MM.1S (cell line): ENCODE measurements around the gene PSG6.
"Not testable (repeated sequence)": the region's sequence is repeated elsewhere in the genome, so short reads cannot be mapped to it uniquely, and the experiment has no call there.

Source experiments
- DNase-seq: peaks from one replicate; pipeline ENCODE4 v3.0.0-alpha.2; 2015
- H2AFZ ChIP-seq: fragments of 300-600 bp; sonication (generic); 2 replicates; pipeline ENCODE4 v1.6.0; 2016; ENCODE audit warnings: antibody characterized with exemption, low read length
- H3F3A ChIP-seq: fragments of 300-600 bp; sonication (generic); 2 replicates; pipeline ENCODE4 v1.6.1; 2016; ENCODE audit warnings: mild to moderate bottlenecking, antibody characterized with exemption, low read length, moderate library complexity, mixed read lengths; ENCODE audit not compliant: insufficient read depth
- H3K27ac ChIP-seq: fragments of 300-600 bp; sonication (generic); 2 replicates; pipeline ENCODE4 v1.5.1; 2016; ENCODE audit warnings: mild to moderate bottlenecking, low read length
- H3K27me3 ChIP-seq: fragments of 300-600 bp; sonication (generic); replicated peaks from 2 replicates; pipeline ENCODE4 v1.6.0; 2016; ENCODE audit warnings: low read length; ENCODE audit not compliant: insufficient read depth
- H3K36me3 ChIP-seq: fragments of 300-600 bp; sonication (generic); replicated peaks from 2 replicates; pipeline ENCODE4 v1.6.1; 2016; ENCODE audit warnings: mild to moderate bottlenecking, low read length, mixed read lengths; ENCODE audit not compliant: insufficient read depth
- H3K4me1 ChIP-seq: fragments of 300-600 bp; sonication (generic); 2 replicates; pipeline ENCODE4 v1.6.1; 2016; ENCODE audit warnings: low read length, mixed read lengths
- H3K4me2 ChIP-seq: fragments of 300-600 bp; sonication (generic); 2 replicates; pipeline ENCODE4 v1.6.0; 2016; ENCODE audit warnings: low read depth, low read length
- H3K4me3 ChIP-seq: fragments of 300-600 bp; sonication (generic); 2 replicates; pipeline ENCODE4 v1.5.1; 2016; ENCODE audit warnings: low read length, mixed read lengths
- H3K79me2 ChIP-seq: fragments of 300-600 bp; sonication (generic); 2 replicates; pipeline ENCODE4 v1.6.1; 2016; ENCODE audit warnings: mixed run types, low read length, mixed read lengths
- H3K9ac ChIP-seq: fragments of 300-600 bp; sonication (generic); 2 replicates; pipeline ENCODE4 v1.6.1; 2016; ENCODE audit warnings: low read length, mixed read lengths
- H3K9me2 ChIP-seq: fragments of 300-600 bp; sonication (generic); replicated peaks from 2 replicates; pipeline ENCODE4 v1.6.1; 2016; ENCODE audit warnings: mild to moderate bottlenecking, low read length, mixed read lengths; ENCODE audit not compliant: insufficient read depth
- H3K9me3 ChIP-seq: fragments of 300-600 bp; sonication (generic); replicated peaks from 2 replicates; pipeline ENCODE4 v1.6.1; 2016; ENCODE audit warnings: mild to moderate bottlenecking, low read length, mixed read lengths; ENCODE audit not compliant: insufficient read depth
- H4K20me1 ChIP-seq: fragments of 300-600 bp; sonication (generic); 2 replicates; pipeline ENCODE4 v1.6.1; 2016; ENCODE audit warnings: mild to moderate bottlenecking, low read length, moderate library complexity, mixed read lengths; ENCODE audit not compliant: insufficient read depth
- CTCF ChIP-seq: fragments of 300-600 bp; sonication (generic); IDR thresholded peaks from 2 replicates; pipeline ENCODE4 v1.5.1; 2016; ENCODE audit warnings: antibody characterized with exemption, low read length, mixed read lengths
- EZH2 ChIP-seq: fragments of 300-600 bp; sonication (generic); optimal IDR thresholded peaks from 2 replicates; pipeline ENCODE3; 2017; ENCODE audit warnings: low read depth, mild to moderate bottlenecking, antibody characterized with exemption, low read length, mixed read lengths
- EZH2phosphoT487 ChIP-seq: fragments of 300-600 bp; sonication (generic); IDR thresholded peaks from 2 replicates; pipeline ENCODE4 v1.6.1; 2018; ENCODE audit warnings: antibody characterized with exemption, low read length

The PSG6 gene

GRCh38 chr19:42930214-42930613 is 12.5 kb upstream of the PSG6 start:
- not testable (repeated sequence) for H3F3A ChIP-seq, H3K27ac ChIP-seq, H3K9me2 ChIP-seq, H3K9ac ChIP-seq, H3K9me3 ChIP-seq, DNase-seq, H3K4me3 ChIP-seq, H3K36me3 ChIP-seq, H3K79me2 ChIP-seq, H3K4me2 ChIP-seq, H4K20me1 ChIP-seq, H2AFZ ChIP-seq, H3K4me1 ChIP-seq, H3K27me3 ChIP-seq
- TF ChIP-seq CTCF, result peak; percentile 40

- Histone ChIP-seq H3K27ac (no peak overlapping the region), H2AFZ (no peak overlapping the region), H3K27me3 (no peaks in the 10 kb centered on the region), H3F3A (no peaks in the 10 kb centered on the region), H4K20me1 (no peaks in the 10 kb centered on the region), H3K4me1 (no peaks in the 10 kb centered on the region), H3K9me3 (no peaks in the 10 kb centered on the region), H3K4me2 (no peak overlapping the region), H3K9ac (no peak overlapping the region), H3K9me2 (no peaks in the 10 kb centered on the region), H3K79me2 (no peaks in the 10 kb centered on the region), H3K36me3 (no peaks in the 10 kb centered on the region), H3K4me3 (no peak overlapping the region)
- no peak for DNase-seq
- no peak for TF ChIP-seq EZH2
- no peak for TF ChIP-seq CTCF
- no peak for TF ChIP-seq EZH2phosphoT487
These were observed 11.2 kb upstream of the PSG6 start for GRCh38 chr19:42928896-42929295.

- no peak overlapping the region for H2AFZ ChIP-seq
- H3K9me2 ChIP-seq, result no peaks in the 10 kb centered on the region
- H3K27ac ChIP-seq, result no peak overlapping the region
- no peaks in the 10 kb centered on the region for H3K4me1 ChIP-seq
- H3K79me2 ChIP-seq, result no peaks in the 10 kb centered on the region
- TF ChIP-seq CTCF (no peak), EZH2 (no peak)
- H3K4me3 ChIP-seq, result no peak overlapping the region
- DNase-seq, result no peak
- no peaks in the 10 kb centered on the region for H3F3A ChIP-seq
- no peaks in the 10 kb centered on the region for H3K36me3 ChIP-seq
- H3K9me3 ChIP-seq, result no peaks in the 10 kb centered on the region
- H3K27me3 ChIP-seq, result no peaks in the 10 kb centered on the region
- H3K9ac ChIP-seq, result no peak overlapping the region
- H4K20me1 ChIP-seq, result no peaks in the 10 kb centered on the region
- H3K4me2 ChIP-seq, result no peak overlapping the region
These were observed 9.1 kb upstream of the PSG6 start for GRCh38 chr19:42926781-42927180.

- H3K4me2 ChIP-seq, H3K4me3 ChIP-seq, H3K27me3 ChIP-seq, H3K79me2 ChIP-seq, H2AFZ ChIP-seq, H3K9ac ChIP-seq, H3K9me3 ChIP-seq, H3K9me2 ChIP-seq, H3K4me1 ChIP-seq, H4K20me1 ChIP-seq, H3F3A ChIP-seq, H3K36me3 ChIP-seq, H3K27ac ChIP-seq: not testable (repeated sequence)
- TF ChIP-seq CTCF, result peak; percentile 59
- peak; percentile 53 for DNase-seq
These were observed 5.4 kb upstream of the PSG6 start for GRCh38 chr19:42923106-42923505.

DNA sequence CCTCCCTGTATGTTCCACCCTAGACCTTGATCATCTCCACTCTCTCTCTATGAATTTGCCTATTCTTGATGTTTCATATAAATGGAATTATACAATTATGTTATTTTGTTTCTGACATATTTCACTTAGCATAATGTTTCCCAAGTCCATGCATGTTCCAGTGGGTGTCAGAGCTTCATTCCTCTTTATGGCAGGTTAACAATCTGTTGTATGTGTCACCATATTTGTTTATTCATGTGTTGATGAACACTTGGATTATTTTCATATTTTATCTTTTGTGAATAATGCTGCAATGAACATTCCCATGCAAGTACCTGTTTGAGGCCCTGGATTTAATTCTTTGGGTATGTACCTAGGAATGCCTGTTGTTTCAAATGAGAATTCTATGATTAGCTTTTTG is 3.3 kb upstream of the PSG6 start:
- not testable (repeated sequence) for H2AFZ ChIP-seq, H3K9me3 ChIP-seq, H3K79me2 ChIP-seq, H3K9ac ChIP-seq, H3F3A ChIP-seq, H3K4me3 ChIP-seq, H3K4me1 ChIP-seq, H3K27me3 ChIP-seq, H3K4me2 ChIP-seq, DNase-seq, H4K20me1 ChIP-seq, H3K27ac ChIP-seq, H3K9me2 ChIP-seq, H3K36me3 ChIP-seq
